ENCODE measurements around the gene MCM3AP. TPM values are rescaled to one million over a fixed set of nuclear protein-coding genes. Genes with fewer than 3 reads are reported as not detected.

MCM3AP gene
- total RNA-seq, 1 donor from 2014 or later: 150 TPM

DNA sequence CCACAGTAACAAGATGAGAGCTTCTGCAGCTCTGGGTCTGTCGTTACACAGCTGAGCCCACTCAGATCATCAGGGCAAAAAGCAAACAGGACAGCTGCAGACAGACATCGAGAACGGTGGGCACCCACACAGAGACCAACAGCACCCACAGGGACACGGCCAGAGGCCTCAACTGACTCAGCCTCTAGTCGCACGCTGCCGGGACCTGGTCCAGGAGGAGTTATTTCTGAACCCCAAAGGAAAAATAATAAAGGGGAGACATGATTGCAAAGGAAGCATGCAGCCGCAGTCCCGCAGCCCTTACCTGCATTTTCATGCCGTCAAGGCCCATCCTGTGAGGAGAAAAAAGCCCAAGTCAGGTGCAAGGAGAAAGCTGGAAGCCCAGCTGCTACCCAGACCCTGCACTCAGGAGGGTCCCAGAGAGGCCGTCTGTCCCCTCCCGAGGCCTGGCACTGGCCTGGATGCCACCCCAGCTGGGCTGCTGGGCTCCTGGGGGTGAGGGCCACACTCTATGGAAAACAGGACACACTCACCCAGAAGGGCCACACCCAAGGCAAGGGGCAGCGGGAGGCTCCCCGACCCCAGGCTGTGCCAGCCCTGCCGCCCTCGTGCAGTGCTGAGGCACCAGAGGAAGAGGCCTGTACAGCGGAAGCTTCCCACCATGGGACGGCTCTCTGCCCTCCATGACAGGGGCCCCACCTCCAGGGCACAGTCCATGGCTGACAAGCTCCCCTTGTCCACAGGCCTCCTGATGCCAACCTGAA is 72.5 kb downstream of the MCM3AP start:
- TF ChIP-seq, protein P1, sequence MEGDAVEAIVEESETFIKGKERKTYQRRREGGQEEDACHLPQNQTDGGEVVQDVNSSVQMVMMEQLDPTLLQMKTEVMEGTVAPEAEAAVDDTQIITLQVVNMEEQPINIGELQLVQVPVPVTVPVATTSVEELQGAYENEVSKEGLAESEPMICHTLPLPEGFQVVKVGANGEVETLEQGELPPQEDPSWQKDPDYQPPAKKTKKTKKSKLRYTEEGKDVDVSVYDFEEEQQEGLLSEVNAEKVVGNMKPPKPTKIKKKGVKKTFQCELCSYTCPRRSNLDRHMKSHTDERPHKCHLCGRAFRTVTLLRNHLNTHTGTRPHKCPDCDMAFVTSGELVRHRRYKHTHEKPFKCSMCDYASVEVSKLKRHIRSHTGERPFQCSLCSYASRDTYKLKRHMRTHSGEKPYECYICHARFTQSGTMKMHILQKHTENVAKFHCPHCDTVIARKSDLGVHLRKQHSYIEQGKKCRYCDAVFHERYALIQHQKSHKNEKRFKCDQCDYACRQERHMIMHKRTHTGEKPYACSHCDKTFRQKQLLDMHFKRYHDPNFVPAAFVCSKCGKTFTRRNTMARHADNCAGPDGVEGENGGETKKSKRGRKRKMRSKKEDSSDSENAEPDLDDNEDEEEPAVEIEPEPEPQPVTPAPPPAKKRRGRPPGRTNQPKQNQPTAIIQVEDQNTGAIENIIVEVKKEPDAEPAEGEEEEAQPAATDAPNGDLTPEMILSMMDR (IDR thresholded peaks at IDR 0.05; ENCODE audit: unreplicated experiment): no peak
- Mint-ChIP-seq H3K27ac (no peak overlapping the region), H3K9me3 (no peaks in the 10 kb centered on the region), H3K36me3 (peaks cover 7% of the 10 kb centered on the region), H3K4me1 (no peaks in the 10 kb centered on the region), H3K27me3 (ENCODE audit: low read depth) (no peaks in the 10 kb centered on the region), H3K4me3 (no peak overlapping the region)
- DNase-seq (ENCODE audit: low spot score in 2 of 2, unreplicated experiment in 2 of 2): no peak

- no peak for DNase-seq (ENCODE audit: low spot score in 2 of 2, unreplicated experiment in 2 of 2)
- H3K36me3 Mint-ChIP-seq: peaks cover 13% of the 10 kb centered on the region
- TF ChIP-seq, protein P1 (IDR thresholded peaks at IDR 0.05; ENCODE audit: unreplicated experiment): no peak
- no peak overlapping the region for H3K27ac Mint-ChIP-seq
- no peaks in the 10 kb centered on the region for H3K4me1 Mint-ChIP-seq
- H3K9me3 Mint-ChIP-seq: no peaks in the 10 kb centered on the region
- no peaks in the 10 kb centered on the region for H3K27me3 Mint-ChIP-seq (ENCODE audit: low read depth)
- no peak overlapping the region for H3K4me3 Mint-ChIP-seq
Measured at GRCh38 chr21:46211786-46212720, 73.4 kb downstream of the MCM3AP start.

GRCh38 chr21:46211376-46211775 is 74.0 kb downstream of the MCM3AP start:
- Mint-ChIP-seq H3K27ac (no peak overlapping the region), H3K9me3 (no peaks in the 10 kb centered on the region), H3K36me3 (peaks cover 13% of the 10 kb centered on the region), H3K27me3 (ENCODE audit: low read depth) (no peaks in the 10 kb centered on the region), H3K4me1 (no peaks in the 10 kb centered on the region), H3K4me3 (no peak overlapping the region)
- no peak for DNase-seq (ENCODE audit: low spot score in 2 of 2, unreplicated experiment in 2 of 2)
- TF ChIP-seq, protein P1 (IDR thresholded peaks at IDR 0.05; ENCODE audit: unreplicated experiment): no peak

- peaks cover 14% of the 10 kb centered on the region for H3K36me3 Mint-ChIP-seq
- TF ChIP-seq, protein P1 (IDR thresholded peaks at IDR 0.05; ENCODE audit: unreplicated experiment): no peak
- H3K27ac Mint-ChIP-seq: no peak overlapping the region
- H3K9me3 Mint-ChIP-seq: no peaks in the 10 kb centered on the region
- H3K4me1 Mint-ChIP-seq: no peaks in the 10 kb centered on the region
- no peak overlapping the region for H3K4me3 Mint-ChIP-seq
- no peaks in the 10 kb centered on the region for H3K27me3 Mint-ChIP-seq (ENCODE audit: low read depth)
- no peak for DNase-seq (ENCODE audit: low spot score in 2 of 2, unreplicated experiment in 2 of 2)
Measured at GRCh38 chr21:46210378-46211136, 74.9 kb downstream of the MCM3AP start.
